ENCODE measurements around the gene AGRN.
"Not testable (repeated sequence)": the region's sequence is repeated elsewhere in the genome, so short reads cannot be mapped to it uniquely, and the experiment has no call there.

DNA sequence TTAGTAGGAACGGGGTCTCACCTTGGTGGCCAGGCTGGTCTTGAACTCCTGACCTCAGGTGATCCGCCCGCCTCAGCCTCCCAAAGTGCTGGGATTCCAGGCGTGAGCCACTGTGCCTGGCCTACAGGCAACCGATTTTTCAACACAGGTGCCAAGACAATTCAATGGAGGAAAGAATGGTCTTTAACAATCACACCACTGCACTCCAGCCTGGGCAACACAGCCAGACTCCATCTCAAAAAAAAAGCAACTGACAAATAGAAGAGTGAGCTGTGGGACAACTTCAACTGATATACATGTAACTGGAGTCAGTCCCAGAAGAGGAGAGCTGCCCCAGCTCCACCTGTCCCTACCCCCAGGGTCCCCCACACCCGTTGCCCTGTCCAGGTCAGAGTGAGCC lies 25.4 kb upstream of the AGRN start:
- not testable (repeated sequence) for TF ChIP-seq POLR2A (IDR thresholded peaks at IDR 0.05; ENCODE audit: extremely low read depth, insufficient read length)
- TF ChIP-seq, protein P1, sequence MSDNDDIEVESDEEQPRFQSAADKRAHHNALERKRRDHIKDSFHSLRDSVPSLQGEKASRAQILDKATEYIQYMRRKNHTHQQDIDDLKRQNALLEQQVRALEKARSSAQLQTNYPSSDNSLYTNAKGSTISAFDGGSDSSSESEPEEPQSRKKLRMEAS (IDR thresholded peaks at IDR 0.05; ENCODE audit: low read depth, low read length): not testable (repeated sequence)
- TF ChIP-seq, protein P2, sequence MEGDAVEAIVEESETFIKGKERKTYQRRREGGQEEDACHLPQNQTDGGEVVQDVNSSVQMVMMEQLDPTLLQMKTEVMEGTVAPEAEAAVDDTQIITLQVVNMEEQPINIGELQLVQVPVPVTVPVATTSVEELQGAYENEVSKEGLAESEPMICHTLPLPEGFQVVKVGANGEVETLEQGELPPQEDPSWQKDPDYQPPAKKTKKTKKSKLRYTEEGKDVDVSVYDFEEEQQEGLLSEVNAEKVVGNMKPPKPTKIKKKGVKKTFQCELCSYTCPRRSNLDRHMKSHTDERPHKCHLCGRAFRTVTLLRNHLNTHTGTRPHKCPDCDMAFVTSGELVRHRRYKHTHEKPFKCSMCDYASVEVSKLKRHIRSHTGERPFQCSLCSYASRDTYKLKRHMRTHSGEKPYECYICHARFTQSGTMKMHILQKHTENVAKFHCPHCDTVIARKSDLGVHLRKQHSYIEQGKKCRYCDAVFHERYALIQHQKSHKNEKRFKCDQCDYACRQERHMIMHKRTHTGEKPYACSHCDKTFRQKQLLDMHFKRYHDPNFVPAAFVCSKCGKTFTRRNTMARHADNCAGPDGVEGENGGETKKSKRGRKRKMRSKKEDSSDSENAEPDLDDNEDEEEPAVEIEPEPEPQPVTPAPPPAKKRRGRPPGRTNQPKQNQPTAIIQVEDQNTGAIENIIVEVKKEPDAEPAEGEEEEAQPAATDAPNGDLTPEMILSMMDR (IDR thresholded peaks at IDR 0.05; ENCODE audit: low read depth, low read length): not testable (repeated sequence)
